HCT116 (cell line): ENCODE data around the gene ROS1.

Experiments
- SRF ChIP-seq: IDR thresholded peaks from 2 replicates; pipeline ENCODE4 v1.6.1; 2012; ENCODE audit warnings: low read depth
- ZNF274 ChIP-seq: fragments of 200-500 bp; sonication (Bioruptor generic); IDR thresholded peaks from 2 replicates; pipeline ENCODE4 v1.6.1; 2014; ENCODE audit warnings: mild to moderate bottlenecking, low read depth, low read length, inconsistent platforms
- TF ChIP-seq, protein P1 (sequence below), 3 experiments: fragments of 200-600 bp in 1 of 3; sonication (generic) in 1 of 3; IDR thresholded peaks in 2 of 3; conservative IDR thresholded peaks in 1 of 3; 2 replicates each; pipeline ENCODE4 v1.5.1; 2012 to 2017; ENCODE audit warnings: low read depth in 2 of 3, low read length in 2 of 3, antibody characterized with exemption in 1 of 3, borderline replicate concordance in 1 of 3, control low read depth in 1 of 3, mild to moderate bottlenecking in 1 of 3, mixed read lengths in 1 of 3, mixed run types in 1 of 3, moderate library complexity in 1 of 3; ENCODE audit not compliant: insufficient read depth in 1 of 3

- TF ChIP-seq, protein P1, sequence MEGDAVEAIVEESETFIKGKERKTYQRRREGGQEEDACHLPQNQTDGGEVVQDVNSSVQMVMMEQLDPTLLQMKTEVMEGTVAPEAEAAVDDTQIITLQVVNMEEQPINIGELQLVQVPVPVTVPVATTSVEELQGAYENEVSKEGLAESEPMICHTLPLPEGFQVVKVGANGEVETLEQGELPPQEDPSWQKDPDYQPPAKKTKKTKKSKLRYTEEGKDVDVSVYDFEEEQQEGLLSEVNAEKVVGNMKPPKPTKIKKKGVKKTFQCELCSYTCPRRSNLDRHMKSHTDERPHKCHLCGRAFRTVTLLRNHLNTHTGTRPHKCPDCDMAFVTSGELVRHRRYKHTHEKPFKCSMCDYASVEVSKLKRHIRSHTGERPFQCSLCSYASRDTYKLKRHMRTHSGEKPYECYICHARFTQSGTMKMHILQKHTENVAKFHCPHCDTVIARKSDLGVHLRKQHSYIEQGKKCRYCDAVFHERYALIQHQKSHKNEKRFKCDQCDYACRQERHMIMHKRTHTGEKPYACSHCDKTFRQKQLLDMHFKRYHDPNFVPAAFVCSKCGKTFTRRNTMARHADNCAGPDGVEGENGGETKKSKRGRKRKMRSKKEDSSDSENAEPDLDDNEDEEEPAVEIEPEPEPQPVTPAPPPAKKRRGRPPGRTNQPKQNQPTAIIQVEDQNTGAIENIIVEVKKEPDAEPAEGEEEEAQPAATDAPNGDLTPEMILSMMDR (IDR thresholded peaks at IDR 0.05 in 2 of 3, conservative IDR thresholded peaks at IDR 0.05 in 1 of 3; ENCODE audit: borderline replicate concordance in 1 of 3, insufficient read depth in 1 of 3, low read depth in 2 of 3, low read length in 2 of 3): no peak
- no peak for TF ChIP-seq SRF
- TF ChIP-seq ZNF274: no peak
Observed at GRCh38 chr6:117270843-117271507, 154.8 kb downstream of the ROS1 start.
